Stimulated activated CD8-positive, alpha-beta memory T cell treated with anti-CD3 and anti-CD28 coated beads, Interleukin-12 subunit alpha, Interleukin-12 subunit beta, amount 100 ng/mL, for 1 hour (primary cell): ENCODE measurements around the gene RASA3.
"Not testable (repeated sequence)": the region's sequence is repeated elsewhere in the genome, so short reads cannot be mapped to it uniquely, and the experiment has no call there.

ENCODE experiments used
- DNase-seq: peaks from one replicate; pipeline ENCODE4 v3.0.0-alpha.2; 2020; ENCODE audit warnings: low read depth

The RASA3 gene

DNA sequence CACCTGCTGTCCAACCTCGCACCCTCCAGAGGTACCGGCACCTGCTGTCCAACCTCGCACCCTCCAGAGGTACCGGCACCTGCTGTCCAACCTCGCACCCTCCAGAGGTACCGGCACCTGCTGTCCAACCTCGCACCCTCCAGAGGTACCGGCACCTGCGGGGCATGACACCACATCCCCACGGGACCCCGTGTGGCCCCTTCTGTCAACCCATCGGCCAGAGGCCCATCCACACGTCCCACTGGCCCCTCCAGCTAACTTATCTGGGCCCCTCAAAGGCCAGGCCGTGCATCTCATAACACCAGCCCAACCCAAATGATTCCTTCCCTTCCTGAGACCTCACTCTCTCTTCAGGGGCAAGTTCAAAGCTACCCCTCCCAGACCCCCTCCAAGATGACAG, 6.3 kb downstream of the RASA3 start:
- not testable (repeated sequence) for DNase-seq

DNA sequence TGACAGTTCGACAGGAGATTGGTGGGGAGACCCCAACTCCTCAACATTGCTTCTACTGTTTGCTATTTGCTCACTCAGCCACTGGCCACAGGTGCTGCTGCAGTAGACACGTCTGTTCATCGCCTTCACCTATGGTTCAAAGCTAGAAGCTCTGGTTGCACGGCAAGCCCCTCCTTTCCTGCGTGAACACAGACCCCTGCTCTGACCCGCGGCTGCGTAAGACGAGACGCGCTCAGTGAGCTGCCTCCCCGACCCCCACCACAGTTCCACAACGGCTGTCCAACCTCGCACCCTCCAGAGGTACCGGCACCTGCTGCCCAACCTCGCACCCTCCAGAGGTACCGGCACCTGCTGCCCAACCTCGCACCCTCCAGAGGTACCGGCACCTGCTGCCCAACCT, 6.8 kb downstream of the RASA3 start:
- DNase-seq: no peak

GRCh38 chr13:114124921-114125320, 7.5 kb downstream of the RASA3 start:
- peak; percentile 60 for DNase-seq

- no peak for DNase-seq
Measured at GRCh38 chr13:114124431-114124830, 8.0 kb downstream of the RASA3 start.

DNA sequence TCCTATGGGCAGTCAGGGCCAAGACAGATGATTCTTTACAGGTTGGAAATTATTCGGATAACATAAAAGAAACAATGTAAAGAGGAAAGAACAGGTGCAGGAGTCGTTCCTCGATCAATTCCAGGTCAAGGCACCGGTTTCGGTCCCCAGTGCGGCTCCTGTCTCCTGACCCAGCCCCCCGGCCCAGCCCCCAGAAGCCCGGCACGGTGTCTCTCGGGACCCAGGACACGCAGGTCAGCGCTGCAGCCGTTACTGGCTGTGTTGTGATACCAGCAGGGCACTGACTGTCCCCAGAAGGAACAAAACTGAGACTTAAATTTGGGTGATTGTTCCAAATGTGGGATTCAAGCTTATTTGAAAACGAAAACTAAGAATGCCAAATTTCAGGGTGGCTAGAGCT, 8.5 kb downstream of the RASA3 start:
- DNase-seq: no peak

- no peak for DNase-seq
Measured at GRCh38 chr13:114123448-114123847, 9.0 kb downstream of the RASA3 start.

- no peak for DNase-seq
Measured at GRCh38 chr13:114122591-114123211, 9.7 kb downstream of the RASA3 start.

- DNase-seq: no peak
Measured at GRCh38 chr13:114122127-114122511, 10.3 kb downstream of the RASA3 start.

GRCh38 chr13:114121496-114122126, 10.8 kb downstream of the RASA3 start:
- DNase-seq: no peak

DNA sequence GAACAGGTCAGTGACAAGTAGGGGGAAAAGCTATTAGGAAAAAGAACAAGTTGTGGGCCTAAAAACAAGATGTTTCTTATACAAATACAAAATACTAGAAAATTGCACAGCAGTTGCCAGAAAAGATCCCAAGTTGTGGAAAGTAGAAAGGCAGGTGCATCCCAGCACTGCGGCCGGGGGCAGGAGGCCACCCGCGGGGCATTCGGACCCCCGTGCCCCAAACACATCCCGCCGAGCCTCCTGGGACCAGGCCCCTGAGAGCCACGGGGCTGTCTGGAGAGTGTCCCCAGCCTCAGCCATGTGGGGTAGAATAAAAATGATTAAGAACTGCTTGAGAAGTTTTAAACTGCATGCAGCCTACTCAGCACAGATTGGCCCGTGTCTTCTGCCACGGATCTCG, 11.4 kb downstream of the RASA3 start:
- DNase-seq: no peak

DNA sequence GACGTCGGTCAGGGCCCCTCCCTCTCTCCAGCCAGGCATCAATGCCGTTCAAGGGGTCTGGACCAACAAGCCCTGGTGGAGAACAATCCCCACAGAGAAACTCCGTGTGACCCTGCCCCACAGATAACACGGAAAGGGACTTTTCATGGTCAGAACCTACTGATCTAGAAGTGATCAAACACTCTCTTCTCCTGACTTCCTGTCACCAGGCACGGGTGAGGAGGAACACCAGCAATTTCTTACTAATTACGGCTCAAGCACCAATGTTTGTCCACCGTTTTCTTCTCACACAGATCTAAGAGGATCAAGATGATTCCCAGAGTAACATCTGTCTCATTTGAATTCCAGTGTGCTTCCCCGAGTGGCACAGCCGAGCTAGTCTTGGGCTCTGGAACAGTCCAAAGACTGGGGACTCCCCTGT, 11.8 kb downstream of the RASA3 start:
- DNase-seq: no peak

GRCh38 chr13:114119196-114119595, 13.2 kb downstream of the RASA3 start:
- DNase-seq: no peak

GRCh38 chr13:114118511-114119123, 13.8 kb downstream of the RASA3 start:
- DNase-seq: no peak

GRCh38 chr13:114118086-114118485, 14.3 kb downstream of the RASA3 start:
- DNase-seq: no peak

- not testable (repeated sequence) for DNase-seq
Measured at GRCh38 chr13:114117341-114117874, 15.0 kb downstream of the RASA3 start.

- DNase-seq: no peak
Measured at GRCh38 chr13:114116734-114117133, 15.7 kb downstream of the RASA3 start.

GRCh38 chr13:114115796-114116195, 16.6 kb downstream of the RASA3 start:
- DNase-seq: no peak

DNA sequence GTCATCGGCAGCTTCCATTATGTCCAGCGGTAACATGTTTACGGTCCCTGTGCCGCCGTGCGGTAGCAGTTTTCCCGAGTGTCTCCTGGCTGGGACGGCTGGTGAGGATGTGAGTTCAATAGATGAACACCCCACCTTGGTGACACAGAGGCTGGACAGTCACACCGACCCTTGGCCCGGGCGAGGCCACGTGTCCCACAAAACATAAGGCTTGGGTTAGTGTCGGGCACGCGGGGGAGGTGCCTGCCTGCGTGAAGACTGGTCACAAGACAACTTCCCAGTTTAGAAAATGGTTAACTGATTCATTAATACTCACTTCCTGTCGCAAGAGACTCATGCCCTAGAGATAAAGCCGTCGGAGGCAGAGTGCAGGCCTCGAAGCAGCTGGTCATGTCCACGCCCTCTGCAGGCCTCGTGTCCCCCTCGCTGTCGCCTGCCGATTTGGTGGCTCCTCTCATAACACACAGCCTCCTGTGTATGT, 17.2 kb downstream of the RASA3 start:
- no peak for DNase-seq

DNA sequence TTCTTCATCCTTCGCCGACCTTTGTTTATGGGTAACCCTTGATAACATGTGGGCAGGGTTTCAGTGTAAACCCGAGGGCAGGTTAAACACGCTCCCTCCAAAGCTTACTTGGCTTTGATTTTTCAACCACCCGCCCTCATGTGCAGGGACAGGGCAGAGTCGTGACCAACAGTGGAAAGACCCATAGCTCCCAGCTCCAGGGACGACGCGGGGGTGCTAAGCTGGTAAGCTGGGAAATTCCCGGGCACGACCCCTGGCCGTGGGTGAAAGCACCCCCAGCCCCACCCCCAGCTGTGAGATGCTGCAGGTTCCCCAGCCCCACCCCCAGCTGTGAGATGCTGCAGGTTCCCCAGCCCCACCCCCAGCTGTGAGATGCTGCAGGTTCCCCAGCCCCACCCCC, 17.8 kb downstream of the RASA3 start:
- not testable (repeated sequence) for DNase-seq

GRCh38 chr13:114114006-114114640, 18.3 kb downstream of the RASA3 start:
- DNase-seq: no peak

- not testable (repeated sequence) for DNase-seq
Measured at GRCh38 chr13:114113395-114113794, 19.0 kb downstream of the RASA3 start.

DNA sequence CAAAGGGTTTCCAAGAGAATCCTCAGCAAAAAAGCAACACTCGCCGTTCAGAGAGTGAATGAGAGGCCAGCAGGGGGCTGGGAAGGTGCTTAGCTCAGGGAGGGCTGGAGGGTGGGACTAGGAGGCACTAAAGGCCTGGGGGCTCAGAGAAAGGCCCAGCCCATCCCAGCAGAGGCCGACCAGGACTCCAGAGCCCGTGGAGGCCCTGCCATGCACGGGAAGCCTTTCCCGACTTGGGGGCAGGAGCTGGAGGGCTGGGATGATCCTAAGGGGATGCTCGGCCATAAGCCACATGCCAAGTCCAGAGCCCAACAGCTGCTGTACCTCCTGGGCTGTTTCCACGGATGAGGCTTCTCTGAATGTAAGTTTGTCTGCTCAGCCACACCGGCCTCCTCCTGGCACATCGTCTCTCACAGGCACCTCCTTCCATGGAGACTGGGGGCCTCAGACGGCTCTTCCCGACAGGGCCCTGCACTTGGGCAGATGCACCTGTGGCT, 19.5 kb downstream of the RASA3 start:
- no peak for DNase-seq
